Measurements from ENCODE around the gene CAPZB.

DNA sequence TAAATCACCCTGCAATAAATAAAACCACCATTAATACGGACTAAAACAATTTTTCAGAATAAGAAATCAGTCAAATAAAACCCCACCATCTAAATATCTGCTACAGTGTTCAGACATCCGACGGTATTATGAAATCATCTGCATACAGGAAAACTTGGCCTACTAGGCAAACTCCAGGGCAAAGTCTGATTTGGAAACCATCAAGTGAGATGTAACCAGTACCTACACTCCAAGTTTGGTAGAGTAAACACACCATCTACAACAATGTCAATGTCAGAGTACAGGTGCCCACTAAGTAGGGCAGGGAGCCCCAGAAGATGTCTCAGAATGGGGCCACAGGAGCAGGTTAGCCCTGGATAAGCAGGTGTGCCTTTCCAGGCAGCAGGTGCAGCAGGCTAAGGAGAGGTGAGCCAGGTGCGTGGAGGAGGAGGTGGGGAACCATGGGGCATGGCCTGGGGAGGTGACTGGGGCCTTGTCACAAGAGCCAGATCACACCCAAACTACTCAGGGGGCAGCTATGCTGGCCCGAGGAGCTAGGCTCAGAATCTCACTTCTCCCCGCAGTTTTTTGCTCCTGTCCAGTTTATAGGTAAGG lies 59.6 kb downstream of the CAPZB start:
- TF ChIP-seq, protein P1, sequence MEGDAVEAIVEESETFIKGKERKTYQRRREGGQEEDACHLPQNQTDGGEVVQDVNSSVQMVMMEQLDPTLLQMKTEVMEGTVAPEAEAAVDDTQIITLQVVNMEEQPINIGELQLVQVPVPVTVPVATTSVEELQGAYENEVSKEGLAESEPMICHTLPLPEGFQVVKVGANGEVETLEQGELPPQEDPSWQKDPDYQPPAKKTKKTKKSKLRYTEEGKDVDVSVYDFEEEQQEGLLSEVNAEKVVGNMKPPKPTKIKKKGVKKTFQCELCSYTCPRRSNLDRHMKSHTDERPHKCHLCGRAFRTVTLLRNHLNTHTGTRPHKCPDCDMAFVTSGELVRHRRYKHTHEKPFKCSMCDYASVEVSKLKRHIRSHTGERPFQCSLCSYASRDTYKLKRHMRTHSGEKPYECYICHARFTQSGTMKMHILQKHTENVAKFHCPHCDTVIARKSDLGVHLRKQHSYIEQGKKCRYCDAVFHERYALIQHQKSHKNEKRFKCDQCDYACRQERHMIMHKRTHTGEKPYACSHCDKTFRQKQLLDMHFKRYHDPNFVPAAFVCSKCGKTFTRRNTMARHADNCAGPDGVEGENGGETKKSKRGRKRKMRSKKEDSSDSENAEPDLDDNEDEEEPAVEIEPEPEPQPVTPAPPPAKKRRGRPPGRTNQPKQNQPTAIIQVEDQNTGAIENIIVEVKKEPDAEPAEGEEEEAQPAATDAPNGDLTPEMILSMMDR (IDR thresholded peaks at IDR 0.05) = no peak
- TF ChIP-seq, protein P2, sequence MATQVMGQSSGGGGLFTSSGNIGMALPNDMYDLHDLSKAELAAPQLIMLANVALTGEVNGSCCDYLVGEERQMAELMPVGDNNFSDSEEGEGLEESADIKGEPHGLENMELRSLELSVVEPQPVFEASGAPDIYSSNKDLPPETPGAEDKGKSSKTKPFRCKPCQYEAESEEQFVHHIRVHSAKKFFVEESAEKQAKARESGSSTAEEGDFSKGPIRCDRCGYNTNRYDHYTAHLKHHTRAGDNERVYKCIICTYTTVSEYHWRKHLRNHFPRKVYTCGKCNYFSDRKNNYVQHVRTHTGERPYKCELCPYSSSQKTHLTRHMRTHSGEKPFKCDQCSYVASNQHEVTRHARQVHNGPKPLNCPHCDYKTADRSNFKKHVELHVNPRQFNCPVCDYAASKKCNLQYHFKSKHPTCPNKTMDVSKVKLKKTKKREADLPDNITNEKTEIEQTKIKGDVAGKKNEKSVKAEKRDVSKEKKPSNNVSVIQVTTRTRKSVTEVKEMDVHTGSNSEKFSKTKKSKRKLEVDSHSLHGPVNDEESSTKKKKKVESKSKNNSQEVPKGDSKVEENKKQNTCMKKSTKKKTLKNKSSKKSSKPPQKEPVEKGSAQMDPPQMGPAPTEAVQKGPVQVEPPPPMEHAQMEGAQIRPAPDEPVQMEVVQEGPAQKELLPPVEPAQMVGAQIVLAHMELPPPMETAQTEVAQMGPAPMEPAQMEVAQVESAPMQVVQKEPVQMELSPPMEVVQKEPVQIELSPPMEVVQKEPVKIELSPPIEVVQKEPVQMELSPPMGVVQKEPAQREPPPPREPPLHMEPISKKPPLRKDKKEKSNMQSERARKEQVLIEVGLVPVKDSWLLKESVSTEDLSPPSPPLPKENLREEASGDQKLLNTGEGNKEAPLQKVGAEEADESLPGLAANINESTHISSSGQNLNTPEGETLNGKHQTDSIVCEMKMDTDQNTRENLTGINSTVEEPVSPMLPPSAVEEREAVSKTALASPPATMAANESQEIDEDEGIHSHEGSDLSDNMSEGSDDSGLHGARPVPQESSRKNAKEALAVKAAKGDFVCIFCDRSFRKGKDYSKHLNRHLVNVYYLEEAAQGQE (IDR thresholded peaks at IDR 0.05; ENCODE audit: insufficient read depth in 1 of 2, low read depth in 2 of 2, low read length in 1 of 2) = no peak
- TF ChIP-seq POLR2AphosphoS5 (IDR thresholded peaks at IDR 0.05; ENCODE audit: low read depth, low read length) = no peak
